ENCODE measurements around the gene PDK2.
"Not testable (repeated sequence)": the region's sequence is repeated elsewhere in the genome, so short reads cannot be mapped to it uniquely, and the experiment has no call there.

Gene PDK2

GRCh38 chr17:50057521-50057991 lies 37.6 kb upstream of the PDK2 start:
- FAIRE-seq = no peak
- TF ChIP-seq CTCF (IDR thresholded peaks at IDR 0.05; ENCODE audit: insufficient read depth, missing control alignments) = no peak
- DNase-seq (ENCODE audit: insufficient read length, low spot score) = no peak

DNA sequence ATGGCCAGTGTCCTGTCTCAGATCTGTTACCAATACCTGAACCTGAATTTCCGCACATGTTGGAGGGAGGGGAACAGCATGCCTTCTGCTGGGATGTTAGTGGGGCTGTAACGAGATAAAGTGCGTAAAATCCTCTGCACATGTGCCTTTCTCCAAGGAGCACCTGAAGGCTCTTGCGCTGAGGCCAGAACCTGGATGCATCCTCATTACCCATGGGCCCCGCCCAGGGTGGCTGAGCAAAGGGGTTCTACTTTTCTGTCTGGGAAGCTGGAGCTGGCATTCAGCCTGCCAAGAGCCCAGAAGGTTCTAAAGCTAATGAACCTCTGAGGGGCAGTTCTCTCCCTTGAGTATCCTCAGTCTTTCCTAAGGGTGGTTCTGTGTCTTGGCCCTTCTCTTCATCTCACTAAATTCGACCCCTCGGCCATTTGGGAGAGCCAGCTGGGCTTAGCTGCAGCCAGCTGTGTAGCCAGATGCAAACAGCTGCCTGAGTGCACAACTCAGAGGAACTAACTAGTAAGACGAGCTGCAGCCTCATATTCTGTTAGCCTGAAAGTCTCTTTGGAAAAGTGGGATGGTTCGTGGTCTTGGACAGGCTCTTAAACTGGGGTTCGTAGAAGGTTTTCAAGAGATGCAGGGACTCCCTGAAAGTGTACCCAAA lies 36.7 kb upstream of the PDK2 start:
- TF ChIP-seq CTCF (IDR thresholded peaks at IDR 0.05; ENCODE audit: insufficient read depth, missing control alignments) = no peak
- no peak for FAIRE-seq
- DNase-seq (ENCODE audit: insufficient read length, low spot score) = no peak

- TF ChIP-seq CTCF (IDR thresholded peaks at IDR 0.05; ENCODE audit: insufficient read depth, missing control alignments) = no peak
- no peak for FAIRE-seq
Observed at GRCh38 chr17:50059256-50059655, 35.9 kb upstream of the PDK2 start.

DNA sequence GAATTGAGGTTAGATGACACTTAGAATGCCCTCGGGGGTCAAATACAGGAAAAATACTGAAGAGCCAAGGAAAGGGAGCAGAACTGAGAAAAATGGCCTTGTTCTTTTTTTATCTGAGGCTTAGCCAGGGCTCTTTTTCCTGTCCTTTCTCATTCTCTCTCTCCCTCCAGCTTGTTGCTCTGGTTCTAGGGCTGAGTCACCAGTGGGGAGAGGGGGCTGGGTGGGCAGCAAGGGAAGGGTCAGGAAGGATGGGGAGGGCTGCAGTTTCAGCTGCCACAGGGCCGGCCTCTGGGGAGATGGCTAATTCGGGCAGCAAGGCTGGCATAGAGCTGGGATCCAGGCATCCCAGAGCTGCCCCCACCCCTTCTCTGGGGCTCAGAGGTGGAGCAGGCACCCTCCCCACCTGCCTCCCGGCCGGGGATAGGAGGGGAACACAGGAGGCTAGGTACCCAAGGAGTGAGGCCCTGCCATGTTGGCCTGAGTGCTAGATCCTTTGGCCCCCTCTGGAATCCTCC lies 35.3 kb upstream of the PDK2 start:
- DNase-seq (ENCODE audit: insufficient read length, low spot score) (no peak), FAIRE-seq (no peak)
- no peak for TF ChIP-seq CTCF (IDR thresholded peaks at IDR 0.05; ENCODE audit: insufficient read depth, missing control alignments)

More at GRCh38 chr17:50059256-50059655, 35.9 kb upstream of the PDK2 start:
- no peak for DNase-seq (ENCODE audit: insufficient read length, low spot score)

DNA sequence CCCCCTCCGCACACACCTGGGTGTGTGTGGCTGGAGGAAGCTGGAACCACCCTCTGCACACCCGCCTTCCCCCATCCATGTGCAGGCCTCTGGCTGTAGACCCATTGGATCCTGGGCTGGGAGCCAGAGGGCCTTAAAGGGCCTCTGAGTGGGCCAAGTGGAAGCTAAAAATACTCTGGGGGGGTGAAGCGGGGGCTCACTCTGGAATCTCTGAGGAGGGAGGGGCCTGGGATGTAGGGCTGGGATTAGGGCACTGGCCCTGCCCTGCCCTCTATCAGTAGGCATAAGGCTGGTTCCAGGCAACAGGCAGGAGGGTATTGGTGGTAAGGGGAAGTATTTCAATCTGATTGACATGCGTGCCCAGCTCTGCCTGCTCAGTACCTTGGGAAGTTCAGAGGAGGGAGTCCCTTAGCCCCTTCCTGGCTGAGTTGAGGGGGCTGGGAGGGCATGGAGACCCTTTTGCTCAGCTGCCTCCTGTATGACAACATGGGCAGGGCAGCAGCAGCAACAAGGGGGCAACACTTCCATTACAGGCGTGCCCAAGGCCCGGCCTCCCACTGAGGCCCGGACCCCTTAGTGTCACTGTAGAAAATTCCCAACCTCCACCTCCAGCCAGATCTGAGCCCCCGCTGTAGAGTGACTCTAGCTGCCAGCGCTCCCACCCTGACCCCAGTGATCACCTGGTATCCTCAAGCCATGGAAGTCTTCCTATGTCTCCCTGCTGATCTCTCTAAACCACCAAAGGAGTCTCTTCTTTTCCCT lies 34.0 kb upstream of the PDK2 start:
- no peak for DNase-seq (ENCODE audit: insufficient read length, low spot score)

DNA sequence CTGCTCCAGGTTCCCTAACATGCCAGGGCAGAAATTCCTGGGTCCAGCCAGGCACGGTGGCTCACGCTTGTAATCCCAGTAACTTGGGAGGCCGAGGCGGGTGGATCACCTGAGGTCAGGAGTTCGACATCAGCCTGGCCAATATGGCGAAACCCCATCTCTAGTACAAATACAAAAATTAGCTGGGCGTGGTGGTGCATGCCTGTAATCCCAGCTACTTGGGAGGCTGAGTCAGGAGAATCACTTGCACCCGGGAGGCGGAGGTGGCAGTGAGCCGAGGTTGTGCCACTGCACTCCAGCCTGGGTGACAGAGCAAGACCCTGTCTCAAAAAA lies 33.5 kb upstream of the PDK2 start:
- FAIRE-seq; DNase-seq (ENCODE audit: insufficient read length, low spot score): not testable (repeated sequence)

More for the DNA sequence above, 34.0 kb upstream of the PDK2 start:
- no peak for TF ChIP-seq CTCF (IDR thresholded peaks at IDR 0.05; ENCODE audit: insufficient read depth, missing control alignments)
- no peak for FAIRE-seq

DNA sequence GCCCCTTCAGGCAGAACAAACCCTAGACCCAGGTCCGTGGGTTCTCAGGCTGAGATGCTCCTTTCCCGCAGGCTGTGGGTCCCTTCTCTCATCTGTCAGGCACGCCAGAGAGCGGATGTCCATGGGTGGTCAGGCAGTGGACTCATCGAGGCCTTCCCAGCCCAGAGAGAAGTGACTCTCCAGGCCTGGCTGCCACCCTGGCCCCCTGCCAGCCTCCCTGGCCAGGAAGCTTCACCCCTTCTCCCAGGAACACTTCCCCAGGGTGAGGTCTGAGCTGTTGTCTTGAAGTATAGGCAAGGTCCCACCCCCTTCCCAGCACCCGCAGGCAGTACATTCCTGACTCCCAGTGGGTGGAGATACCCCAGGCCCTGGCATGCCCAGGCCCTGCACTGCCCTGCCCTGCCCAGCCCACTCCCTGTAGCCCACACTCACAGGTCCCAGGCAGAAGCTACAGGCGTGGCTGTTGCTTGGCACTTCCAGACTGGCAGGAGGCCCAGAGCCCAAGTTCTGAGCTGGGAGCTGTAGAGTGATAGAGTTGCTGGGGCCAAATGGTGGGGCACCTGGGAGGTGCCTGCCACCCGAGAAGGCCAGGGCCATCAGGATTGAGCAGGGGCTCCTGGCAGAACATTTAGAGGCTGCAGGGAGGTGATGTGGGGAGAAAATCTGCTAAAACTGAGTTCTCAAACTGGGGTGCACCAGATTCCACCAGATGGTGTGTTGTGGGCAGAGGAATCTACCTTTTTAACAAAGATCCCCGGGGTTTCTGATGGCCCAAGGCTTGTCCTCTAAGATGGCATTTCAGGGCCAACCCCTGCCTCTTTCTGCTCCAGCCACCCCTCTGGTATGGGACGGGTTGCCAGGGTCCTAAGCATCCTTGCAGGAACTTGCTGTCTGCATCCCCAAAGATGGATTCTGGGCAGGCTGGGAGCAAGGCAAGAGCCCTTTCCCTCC lies 32.6 kb upstream of the PDK2 start:
- no peak for TF ChIP-seq CTCF (IDR thresholded peaks at IDR 0.05; ENCODE audit: insufficient read depth, missing control alignments)
- DNase-seq (ENCODE audit: insufficient read length, low spot score) (no peak), FAIRE-seq (no peak)

Measured in D721Med (cell line).